ENCODE data around the gene ASL.

DNA sequence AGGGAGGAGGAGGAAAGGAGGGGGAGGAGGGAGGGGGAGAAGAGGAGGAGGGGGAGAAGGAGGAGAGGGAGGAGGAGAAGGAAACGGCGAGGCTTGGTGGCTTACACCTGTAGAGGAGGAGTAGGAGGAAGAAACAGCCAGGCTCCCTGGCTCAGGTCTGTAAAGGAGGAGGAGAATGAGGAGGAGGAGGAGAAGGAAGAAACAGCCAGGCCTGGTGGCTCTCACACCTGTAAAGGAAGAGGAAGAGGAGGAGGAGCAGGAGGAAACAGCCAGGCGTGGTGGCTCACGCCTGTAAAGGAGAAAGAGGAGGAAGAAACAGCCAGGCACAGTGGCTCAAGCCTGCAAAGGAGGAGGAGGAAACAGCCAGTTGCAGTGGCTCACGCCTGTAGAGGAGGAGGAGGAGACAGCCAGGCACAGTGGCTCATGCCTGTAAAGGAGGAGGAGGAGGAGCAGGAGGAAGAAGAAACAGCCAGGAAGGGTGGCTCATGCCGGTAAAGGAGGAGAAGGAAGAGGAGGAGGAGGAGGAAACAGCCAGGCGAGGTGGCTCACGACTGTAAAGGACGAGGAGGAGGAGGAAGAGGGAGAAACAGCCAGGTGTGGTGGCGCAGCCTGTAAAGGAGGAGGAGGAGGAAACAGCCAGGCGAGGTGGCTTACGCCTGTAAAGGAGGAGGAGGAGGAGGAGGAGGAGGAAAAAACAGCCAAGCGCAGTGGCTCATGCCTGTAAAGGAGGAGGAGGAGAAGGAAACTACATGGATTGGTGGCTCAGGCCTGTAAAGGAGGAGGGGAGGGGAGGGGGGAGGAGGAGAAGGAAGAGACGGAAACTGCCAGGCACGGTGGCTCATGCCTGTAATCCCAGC, 24.2 kb downstream of the ASL start:
- TF ChIP-seq TAF1 (IDR thresholded peaks at IDR 0.05; ENCODE audit: borderline replicate concordance, insufficient read depth, low read length) = no peak
- no peak for TF ChIP-seq POLR2AphosphoS5 (IDR thresholded peaks at IDR 0.05; ENCODE audit: low read depth, low read length)
